ENCODE data around the gene UBE2QL1.

- no peak for TF ChIP-seq CTCF (IDR thresholded peaks at IDR 0.05)
- TF ChIP-seq ZNF121 (CRISPR knock-in tag; IDR thresholded peaks at IDR 0.05) = no peak
- no peak for TF ChIP-seq AFF4 (CRISPR knock-in tag; IDR thresholded peaks at IDR 0.05; ENCODE audit: borderline replicate concordance)
- no peak for TF ChIP-seq MXD4 (CRISPR knock-in tag; IDR thresholded peaks at IDR 0.05; ENCODE audit: borderline replicate concordance)
- no peak for TF ChIP-seq CREM (CRISPR knock-in tag; IDR thresholded peaks at IDR 0.05)
- TF ChIP-seq SP1 (CRISPR knock-in tag; conservative IDR thresholded peaks at IDR 0.05) = no peak
- TF ChIP-seq FOXK1 (CRISPR knock-in tag; IDR thresholded peaks at IDR 0.05) = no peak
- no peak for TF ChIP-seq JUN (CRISPR knock-in tag; IDR thresholded peaks at IDR 0.05)
- TF ChIP-seq ZNF281 (CRISPR knock-in tag; IDR thresholded peaks at IDR 0.05) = no peak
These were observed 73.7 kb downstream of the UBE2QL1 start for GRCh38 chr5:6522331-6522730.

Data from WTC11 (cell line).